A549 (cell line): ENCODE data around the gene SEC14L6.

Experiments
- CEBPB ChIP-seq, 2 experiments: fragments of >200 bp in 1 of 2; sonication (Bioruptor Twin) in 1 of 2; formaldehyde crosslinking in 1 of 2; IDR thresholded peaks; 2 replicates each; pipeline ENCODE4 v1.6.1; 2012 to 2016
- CTCF ChIP-seq: fragments of >200 bp; sonication (Bioruptor Twin); formaldehyde crosslinking; IDR thresholded peaks from 3 replicates; pipeline ENCODE4 v1.5.1; 2016
- ELK1 ChIP-seq: fragments of 150-350 bp; IDR thresholded peaks from 2 replicates; pipeline ENCODE4 v1.6.1; 2014; ENCODE audit warnings: low read depth, mild to moderate bottlenecking, low read length
- MAFK ChIP-seq: fragments of 450-650 bp; IDR thresholded peaks from 2 replicates; pipeline ENCODE4 v1.6.1; 2014; ENCODE audit not compliant: partially characterized antibody
- POLR2A ChIP-seq: IDR thresholded peaks from 2 replicates; pipeline ENCODE4 v1.6.1; 2012; ENCODE audit warnings: mild to moderate bottlenecking, low read length
- POLR2AphosphoS2 ChIP-seq: conservative IDR thresholded peaks from 2 replicates; pipeline ENCODE4 v1.6.1; 2012; ENCODE audit warnings: low read length, improper control_type of control experiment, inconsistent platforms
- REST ChIP-seq: fragments of 200-600 bp; sonication (generic); IDR thresholded peaks from 2 replicates; pipeline ENCODE4 v1.6.1; 2016; ENCODE audit warnings: antibody characterized with exemption, mild to moderate bottlenecking, moderate library complexity
- RFX5 ChIP-seq: fragments of 450-650 bp; IDR thresholded peaks from 2 replicates; pipeline ENCODE4 v1.7.1; 2014; ENCODE audit warnings: antibody characterized with exemption, mild to moderate bottlenecking, moderate library complexity

- TF ChIP-seq RFX5 (no peak), CTCF (no peak), REST (no peak), POLR2AphosphoS2 (no peak), POLR2A (no peak), MAFK (no peak), CEBPB (IDR thresholded peaks at IDR 0.05) (no peak), ELK1 (no peak)
Measured at GRCh38 chr22:30502911-30503310, 43.6 kb downstream of the SEC14L6 start.
